Measurements from ENCODE around the gene LCNL1.
A peak's percentile ranks its signal among the peaks of the same experiment; 100 is the strongest.
"Not testable (repeated sequence)": the region's sequence is repeated elsewhere in the genome, so short reads cannot be mapped to it uniquely, and the experiment has no call there.

LCNL1 gene

GRCh38 chr9:136991993-136992818 is 9.4 kb downstream of the LCNL1 start, which contains the start of gene PAXX:
TSS of gene PAXX (plus strand) at chr9:136992422. CDS start at chr9:136992444, 22 bp downstream.
- peak; percentile 87 to 96 for DNase-seq (ENCODE audit: low read depth in 2 of 2)

GRCh38 chr9:136992819-136993369 is 10.1 kb downstream of the LCNL1 start:
- no peak for DNase-seq (ENCODE audit: low read depth in 2 of 2)

GRCh38 chr9:136994180-136994887 is 11.5 kb downstream of the LCNL1 start:
- DNase-seq (ENCODE audit: low read depth in 2 of 2): no peak

- DNase-seq (ENCODE audit: low read depth in 2 of 2): no peak
Measured at GRCh38 chr9:136994888-136995230, 12.1 kb downstream of the LCNL1 start.

- DNase-seq (ENCODE audit: low read depth in 2 of 2): no peak
Measured at GRCh38 chr9:136995362-136995761, 12.6 kb downstream of the LCNL1 start.

GRCh38 chr9:136995772-136996311 is 13.0 kb downstream of the LCNL1 start:
- no peak for DNase-seq (ENCODE audit: low read depth in 2 of 2)

GRCh38 chr9:136996361-136997292 is 13.8 kb downstream of the LCNL1 start, which contains the start of gene CLIC3:
TSS of gene CLIC3 (minus strand) at chr9:136996568. CDS start at chr9:136996543, 25 bp downstream.
- no peak for DNase-seq (ENCODE audit: low read depth in 2 of 2)

GRCh38 chr9:136997371-136997770 is 14.6 kb downstream of the LCNL1 start:
- no peak for DNase-seq (ENCODE audit: low read depth in 2 of 2)

GRCh38 chr9:136997830-136998234 is 15.0 kb downstream of the LCNL1 start:
- DNase-seq (ENCODE audit: low read depth in 2 of 2): no peak

- DNase-seq (ENCODE audit: low read depth in 2 of 2): no peak
Measured at GRCh38 chr9:137000177-137000930, 17.6 kb downstream of the LCNL1 start.

GRCh38 chr9:137001857-137002645 is 19.3 kb downstream of the LCNL1 start:
- no peak for DNase-seq (ENCODE audit: low read depth in 2 of 2)

- DNase-seq (ENCODE audit: low read depth in 2 of 2): no peak
Measured at GRCh38 chr9:137002646-137003041, 19.9 kb downstream of the LCNL1 start.

- not testable (repeated sequence) for DNase-seq (ENCODE audit: low read depth in 2 of 2)
Measured at GRCh38 chr9:137004285-137004684, 21.5 kb downstream of the LCNL1 start.

- no peak for DNase-seq (ENCODE audit: low read depth in 2 of 2)
Measured at GRCh38 chr9:137006116-137007003, 23.6 kb downstream of the LCNL1 start.

- no peak for DNase-seq (ENCODE audit: low read depth in 2 of 2)
Measured at GRCh38 chr9:137007108-137007815, 24.5 kb downstream of the LCNL1 start.

GRCh38 chr9:137007816-137008270 is 25.1 kb downstream of the LCNL1 start:
- DNase-seq (ENCODE audit: low read depth in 2 of 2): no peak

GRCh38 chr9:137008312-137008711 is 25.5 kb downstream of the LCNL1 start:
- DNase-seq (ENCODE audit: low read depth in 2 of 2): no peak

GRCh38 chr9:137009217-137009616 is 26.4 kb downstream of the LCNL1 start:
- no peak for DNase-seq (ENCODE audit: low read depth in 2 of 2)
